Kidney tubule cell (primary cell): ENCODE results near the gene RAD50.
"Not testable (repeated sequence)": the region's sequence is repeated elsewhere in the genome, so short reads cannot be mapped to it uniquely, and the experiment has no call there.

Experiments
- DNase-seq: peaks from one replicate; pipeline ENCODE4 v3.0.0-alpha.2; 2018; ENCODE audit warnings: low spot score

Gene RAD50

GRCh38 chr5:132633587-132633986 lies 76.8 kb downstream of the RAD50 start:
- not testable (repeated sequence) for DNase-seq

- DNase-seq, result no peak
These were observed 79.1 kb downstream of the RAD50 start for GRCh38 chr5:132635873-132636272.

GRCh38 chr5:132637241-132637640 lies 80.5 kb downstream of the RAD50 start:
- no peak for DNase-seq

DNA sequence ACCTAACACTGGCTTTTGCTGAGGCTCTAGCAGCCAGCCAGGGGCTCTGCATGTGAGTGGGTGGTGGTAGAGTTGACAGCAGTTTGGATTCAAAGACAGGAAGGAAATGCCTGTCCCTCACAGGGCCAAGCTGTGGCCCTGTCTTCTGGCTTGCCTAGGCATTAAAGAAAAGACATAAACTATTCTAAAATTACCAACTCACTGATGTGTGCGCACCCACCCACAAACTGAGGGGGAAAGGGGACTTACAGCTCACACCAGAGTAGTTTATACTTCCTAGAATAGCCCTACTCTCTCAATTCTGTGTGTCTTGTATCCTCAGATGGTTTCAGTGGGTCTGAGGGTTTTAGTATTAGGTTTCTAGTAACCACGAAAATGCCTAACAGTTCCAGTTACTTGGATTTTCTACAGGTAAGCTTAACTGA lies 82.9 kb downstream of the RAD50 start:
- DNase-seq, result no peak

DNA sequence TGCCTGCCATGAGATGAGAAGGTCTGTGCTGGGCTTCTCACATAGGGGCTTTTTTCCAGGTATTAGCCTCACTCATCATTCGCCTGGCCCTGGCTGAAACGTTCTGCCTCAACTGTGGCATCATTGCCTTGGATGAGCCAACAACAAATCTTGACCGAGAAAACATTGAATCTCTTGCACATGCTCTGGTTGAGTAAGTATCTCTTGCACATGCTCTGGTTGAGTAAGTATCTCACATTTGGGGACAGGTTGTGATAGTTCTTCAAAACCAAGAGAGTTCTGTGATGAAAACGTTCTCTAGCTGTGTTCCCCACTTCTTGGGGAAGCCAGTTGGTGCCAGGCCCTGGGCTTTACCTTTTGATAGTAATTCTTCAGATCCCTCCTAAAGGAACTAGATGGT lies 83.8 kb downstream of the RAD50 start:
- DNase-seq, result no peak

DNA sequence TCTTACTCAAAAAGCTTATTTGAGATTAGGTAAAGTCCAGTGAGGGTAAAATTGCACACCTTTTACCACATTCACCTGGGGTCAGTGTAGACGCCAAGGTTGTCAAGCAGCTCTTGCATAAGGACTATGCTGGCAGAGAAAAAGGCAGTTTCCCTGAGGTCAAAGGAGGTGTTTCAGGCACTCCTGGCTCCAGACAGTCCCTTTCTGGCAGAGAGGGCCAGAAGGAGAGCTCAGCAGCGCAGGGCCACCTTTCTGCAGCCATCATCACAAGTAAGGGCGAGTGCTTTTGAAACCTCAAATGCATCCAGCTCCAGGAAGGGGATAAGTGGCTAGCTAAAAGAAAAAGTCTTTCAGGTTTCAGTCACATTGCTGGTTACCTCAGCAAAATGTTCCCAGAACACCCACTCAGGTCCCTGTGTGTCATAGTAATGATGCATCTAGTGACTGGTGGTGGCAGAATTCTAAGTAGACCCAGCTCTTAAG lies 84.5 kb downstream of the RAD50 start:
- no peak for DNase-seq

GRCh38 chr5:132641841-132642240 lies 85.1 kb downstream of the RAD50 start:
- DNase-seq, result no peak

GRCh38 chr5:132644177-132644576 lies 87.4 kb downstream of the RAD50 start:
- no peak for DNase-seq

DNA sequence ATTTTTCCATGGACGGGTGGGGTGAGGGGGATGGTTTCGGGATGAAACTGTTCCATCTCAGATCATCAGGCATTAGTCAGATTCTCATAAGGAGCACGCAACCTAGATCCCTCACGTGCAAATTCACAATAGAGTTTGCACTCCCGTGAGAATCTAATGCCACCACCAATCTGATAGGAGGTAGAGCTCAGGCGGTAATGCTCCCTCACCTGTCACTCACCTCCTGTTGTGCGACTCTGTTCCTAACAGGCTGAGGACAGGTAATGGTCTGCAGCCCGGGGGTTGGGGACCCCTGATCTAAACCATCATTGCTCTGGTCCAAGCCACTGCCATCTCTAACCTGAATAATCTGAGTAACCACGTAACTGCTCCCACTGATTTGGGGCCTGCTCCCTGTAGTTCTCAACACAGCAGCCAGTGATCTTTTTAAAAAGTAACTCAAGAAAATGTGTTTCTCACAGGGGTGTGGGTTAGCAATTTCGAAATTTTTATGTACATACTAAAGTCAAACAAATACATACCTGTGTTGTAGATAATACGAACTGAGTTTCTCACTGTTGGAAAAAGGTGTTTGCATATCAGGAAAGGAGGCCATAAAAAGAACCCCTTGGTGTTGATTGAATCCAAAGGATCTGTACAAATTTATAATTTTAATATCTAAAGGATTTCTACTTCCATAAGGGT lies 89.9 kb downstream of the RAD50 start:
- no peak for DNase-seq

DNA sequence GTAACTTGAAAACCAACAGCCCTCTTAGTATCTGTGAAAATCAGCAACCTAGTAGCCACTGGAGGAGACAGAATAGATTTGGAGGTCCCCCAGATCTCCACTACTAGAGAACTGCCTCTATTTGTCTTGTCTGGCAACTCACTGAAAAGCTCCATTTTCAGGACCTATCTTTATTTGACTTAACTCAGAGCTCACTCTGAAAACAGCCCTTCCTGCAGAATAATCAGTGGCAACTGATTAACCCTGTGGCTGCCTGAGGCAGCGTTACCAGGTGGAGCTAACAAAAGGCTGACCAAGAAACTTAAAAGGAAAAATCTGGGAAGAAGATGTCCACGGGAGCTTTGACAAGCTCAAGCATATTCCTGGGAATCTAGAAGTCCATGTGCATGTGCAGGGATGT lies 90.7 kb downstream of the RAD50 start:
- no peak for DNase-seq

DNA sequence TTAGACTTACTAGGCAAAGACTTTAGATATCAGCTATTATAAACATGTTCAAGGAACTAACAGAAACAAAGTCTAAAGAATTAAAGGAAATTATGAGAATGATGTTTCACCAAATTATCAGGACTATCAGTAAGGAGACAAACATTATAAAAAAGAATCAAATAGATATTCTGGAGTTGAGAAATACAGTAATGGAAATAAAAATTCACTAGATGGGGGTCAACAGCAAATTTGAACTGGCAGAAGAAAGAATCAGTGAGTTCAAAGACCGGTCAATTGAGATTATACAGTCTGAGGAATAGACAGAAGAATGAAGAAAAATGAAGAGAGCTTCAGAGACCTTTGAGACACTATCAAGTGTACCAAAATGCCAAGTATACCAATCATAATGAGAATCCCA lies 91.6 kb downstream of the RAD50 start:
- DNase-seq, result no peak

DNA sequence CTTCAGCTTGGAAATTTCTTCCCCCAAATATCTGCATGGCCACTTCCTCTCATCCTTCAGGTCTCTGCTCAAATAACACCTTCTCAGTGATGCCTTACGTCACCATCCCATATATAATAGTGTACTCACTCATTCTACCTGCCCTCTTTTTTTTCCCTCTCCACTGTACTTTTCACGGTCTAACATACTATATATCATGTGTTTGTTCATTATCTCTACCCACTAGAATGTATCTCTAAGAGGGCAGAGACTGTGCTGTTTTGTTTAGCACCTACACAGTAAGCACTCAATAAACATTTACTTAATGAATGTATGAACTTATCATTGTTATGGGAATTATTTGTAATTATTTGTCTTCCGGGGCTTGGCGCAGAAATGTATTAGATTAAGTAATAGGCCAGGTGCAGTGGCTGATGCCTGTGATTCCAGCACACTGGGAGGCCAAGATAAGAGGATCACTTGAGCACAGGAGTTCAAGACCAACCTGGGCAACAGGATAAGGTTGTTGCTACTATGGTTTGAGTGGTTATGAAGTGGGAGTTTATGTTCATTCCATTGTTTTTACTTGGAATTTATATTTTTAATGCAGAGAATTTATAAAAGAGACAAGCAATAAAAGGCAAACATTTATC lies 95.2 kb downstream of the RAD50 start:
- no peak for DNase-seq

GRCh38 chr5:132653716-132654115 lies 96.9 kb downstream of the RAD50 start:
- no peak for DNase-seq

- DNase-seq, result no peak
These were observed 99.3 kb downstream of the RAD50 start for GRCh38 chr5:132655821-132656773.

DNA sequence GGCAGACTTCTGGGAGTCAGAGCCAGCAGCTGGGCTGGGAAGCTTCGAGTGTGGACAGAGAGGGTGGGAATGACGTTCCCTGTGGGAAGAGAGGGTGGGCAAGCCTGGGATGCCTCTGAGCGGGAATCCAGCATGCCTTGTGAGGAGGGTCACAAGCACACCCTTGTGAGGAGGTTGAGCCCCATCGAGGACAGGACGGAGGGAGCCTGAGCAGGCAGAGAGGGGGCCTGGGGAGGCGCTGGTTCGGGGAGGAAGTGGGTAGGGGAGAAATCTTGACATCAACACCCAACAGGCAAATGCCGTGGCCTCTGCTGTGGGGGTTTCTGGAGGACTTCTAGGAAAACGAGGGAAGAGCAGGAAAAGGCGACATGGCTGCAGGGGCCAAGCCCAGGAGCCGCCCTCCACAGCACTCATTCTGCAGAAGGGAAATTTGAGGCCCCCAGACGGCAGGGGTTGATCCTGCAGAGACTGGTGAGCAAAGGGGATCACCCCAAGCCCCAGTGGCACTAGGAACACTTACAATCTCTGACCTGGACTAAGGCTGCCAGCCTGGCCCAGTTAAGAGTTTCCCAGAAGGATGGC lies 100.1 kb downstream of the RAD50 start:
- DNase-seq, result no peak

- DNase-seq, result no peak
These were observed 101.1 kb downstream of the RAD50 start, which contains the start of gene IL13 for GRCh38 chr5:132657676-132658380. Gene IL13 (plus strand): TSS chr5:132658173. CDS start chr5:132658187, 14 bp downstream.

DNA sequence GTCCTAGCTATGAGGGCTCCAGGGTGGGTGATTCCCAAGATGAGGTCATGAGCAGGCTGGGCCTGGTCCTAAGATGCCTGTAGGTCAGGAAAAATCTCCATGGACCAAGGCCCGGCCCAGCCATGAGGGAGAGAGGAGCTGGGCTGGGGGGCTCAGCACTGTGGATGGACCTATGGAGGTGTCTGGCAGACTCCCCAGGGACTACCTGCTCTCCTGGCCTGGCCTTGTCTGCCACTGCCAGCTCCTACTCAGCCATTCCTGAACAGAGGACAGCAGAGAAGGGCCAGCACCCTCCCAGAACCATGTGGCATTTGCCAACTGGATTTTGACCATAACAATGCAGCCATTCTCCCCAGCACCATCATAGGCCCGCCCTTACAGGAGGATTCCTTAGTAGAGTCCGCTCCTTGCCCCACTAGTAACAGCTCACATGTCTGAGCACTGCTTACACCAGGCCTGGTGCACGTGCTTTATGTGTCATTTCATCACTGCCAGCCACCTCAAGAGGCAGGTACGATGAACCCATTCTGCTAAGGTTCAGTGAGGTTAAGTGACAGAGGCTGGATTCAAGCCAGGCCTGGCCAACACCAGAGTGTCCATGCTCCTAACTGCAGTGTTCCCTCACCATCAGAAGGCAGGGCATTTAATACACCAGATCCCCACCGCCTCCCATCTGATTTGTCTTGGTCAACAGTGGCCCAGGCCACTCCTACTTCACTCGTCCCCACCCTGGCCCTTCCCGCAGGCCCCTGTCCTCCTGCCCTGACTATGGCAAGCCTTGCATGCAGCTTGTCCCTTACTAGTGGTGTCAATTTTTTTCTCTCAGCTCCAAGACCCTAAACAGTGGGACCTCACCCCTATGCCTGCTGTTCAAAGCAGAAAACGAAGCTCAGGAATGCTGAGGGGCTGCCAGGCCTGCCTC lies 101.9 kb downstream of the RAD50 start:
- DNase-seq, result no peak

DNA sequence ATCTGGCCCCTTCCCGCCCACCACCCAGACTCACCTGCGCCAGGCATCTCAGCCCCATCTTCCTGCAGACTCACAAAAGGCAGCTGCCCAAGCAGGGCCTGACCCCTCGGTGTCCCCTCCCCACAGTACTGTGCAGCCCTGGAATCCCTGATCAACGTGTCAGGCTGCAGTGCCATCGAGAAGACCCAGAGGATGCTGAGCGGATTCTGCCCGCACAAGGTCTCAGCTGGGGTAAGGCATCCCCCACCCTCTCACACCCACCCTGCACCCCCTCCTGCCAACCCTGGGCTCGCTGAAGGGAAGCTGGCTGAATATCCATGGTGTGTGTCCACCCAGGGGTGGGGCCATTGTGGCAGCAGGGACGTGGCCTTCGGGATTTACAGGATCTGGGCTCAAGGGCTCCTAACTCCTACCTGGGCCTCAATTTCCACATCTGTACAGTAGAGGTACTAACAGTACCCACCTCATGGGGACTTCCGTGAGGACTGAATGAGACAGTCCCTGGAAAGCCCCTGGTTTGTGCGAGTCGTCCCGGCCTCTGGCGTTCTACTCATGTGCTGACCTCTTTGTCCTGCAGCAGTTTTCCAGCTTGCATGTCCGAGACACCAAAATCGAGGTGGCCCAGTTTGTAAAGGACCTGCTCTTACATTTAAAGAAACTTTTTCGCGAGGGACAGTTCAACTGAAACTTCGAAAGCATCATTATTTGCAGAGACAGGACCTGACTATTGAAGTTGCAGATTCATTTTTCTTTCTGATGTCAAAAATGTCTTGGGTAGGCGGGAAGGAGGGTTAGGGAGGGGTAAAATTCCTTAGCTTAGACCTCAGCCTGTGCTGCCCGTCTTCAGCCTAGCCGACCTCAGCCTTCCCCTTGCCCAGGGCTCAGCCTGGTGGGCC lies 103.1 kb downstream of the RAD50 start:
- DNase-seq, result no peak

DNA sequence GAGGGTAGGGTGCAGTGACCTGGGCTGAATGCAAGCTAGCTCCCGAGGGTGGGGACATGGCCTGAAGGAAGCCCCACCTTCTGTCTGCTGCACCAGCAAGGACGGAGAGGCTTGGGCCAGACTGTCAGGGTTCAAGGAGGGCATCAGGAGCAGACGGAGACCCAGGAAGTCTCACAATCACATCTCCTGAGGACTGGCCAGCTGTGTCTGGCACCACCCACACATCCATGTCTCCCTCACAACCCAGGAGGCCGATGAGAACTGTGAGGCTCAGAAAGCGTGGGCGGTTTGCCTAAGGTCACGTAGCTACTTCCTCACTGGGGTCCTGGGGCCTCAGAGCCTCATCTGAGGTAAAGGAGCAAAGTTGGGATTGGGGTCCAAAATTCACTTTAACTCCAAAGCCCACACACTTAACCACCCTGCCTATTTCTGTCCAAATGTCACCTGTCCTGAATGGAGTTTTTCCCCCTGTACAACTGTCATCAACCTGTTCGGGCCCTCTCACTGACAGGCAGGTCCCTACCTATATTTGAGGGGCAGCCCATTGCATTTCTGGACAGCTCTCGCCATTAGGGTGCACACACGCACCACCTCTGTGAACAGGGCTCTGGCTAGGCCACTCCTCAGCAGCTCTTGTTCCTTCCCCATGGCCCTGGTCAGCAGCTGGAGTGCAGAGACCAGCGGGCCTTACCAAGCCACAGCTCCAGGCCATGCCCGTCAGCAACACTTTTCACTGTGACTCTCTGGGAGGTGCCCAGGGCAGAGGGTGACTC lies 104.6 kb downstream of the RAD50 start:
- DNase-seq, result no peak
